Left lobe of liver (tissue), 2 donors: Measurements from ENCODE around the gene ERI3. TPM values are rescaled to one million over a fixed set of nuclear protein-coding genes. Genes with fewer than 3 reads are reported as not detected.
A peak's percentile ranks its signal among the peaks of the same experiment; 100 is the strongest.

Experiments
- ATAC-seq: fragments of 200-7000 bp; cut with Tn5 transposase; one replicate; pipeline ENCODE4 v1.9.1; 2020; ENCODE audit warnings: mild to moderate bottlenecking, moderate library complexity
- DNase-seq: peaks from one replicate; pipeline ENCODE4 v3.0.0-alpha.2; 2020; ENCODE audit warnings: low spot score
- total RNA-seq: library from RNA; stranded (reverse); gene quantifications from one replicate; pipeline ENCODE4 v1.2.1, GENCODE V29; 2021
- donor health status: DM: no; HTN: no; CAD: no; lungs with moderate emphysema.
- donor health status: DM: no; HTN: yes; CAD: no.

ERI3 gene
- total RNA-seq, 1 donor from 2014 or later = 22.4 TPM

GRCh38 chr1:44239961-44240371 is 115.1 kb downstream of the ERI3 start:
- DNase-seq = no peak
- ATAC-seq = peak; percentile 51

- no peak for DNase-seq
- peak; percentile 19 for ATAC-seq
Measured at GRCh38 chr1:44239331-44239960, 115.6 kb downstream of the ERI3 start.

GRCh38 chr1:44238660-44239059 is 116.4 kb downstream of the ERI3 start:
- ATAC-seq (no peak), DNase-seq (no peak)

DNA sequence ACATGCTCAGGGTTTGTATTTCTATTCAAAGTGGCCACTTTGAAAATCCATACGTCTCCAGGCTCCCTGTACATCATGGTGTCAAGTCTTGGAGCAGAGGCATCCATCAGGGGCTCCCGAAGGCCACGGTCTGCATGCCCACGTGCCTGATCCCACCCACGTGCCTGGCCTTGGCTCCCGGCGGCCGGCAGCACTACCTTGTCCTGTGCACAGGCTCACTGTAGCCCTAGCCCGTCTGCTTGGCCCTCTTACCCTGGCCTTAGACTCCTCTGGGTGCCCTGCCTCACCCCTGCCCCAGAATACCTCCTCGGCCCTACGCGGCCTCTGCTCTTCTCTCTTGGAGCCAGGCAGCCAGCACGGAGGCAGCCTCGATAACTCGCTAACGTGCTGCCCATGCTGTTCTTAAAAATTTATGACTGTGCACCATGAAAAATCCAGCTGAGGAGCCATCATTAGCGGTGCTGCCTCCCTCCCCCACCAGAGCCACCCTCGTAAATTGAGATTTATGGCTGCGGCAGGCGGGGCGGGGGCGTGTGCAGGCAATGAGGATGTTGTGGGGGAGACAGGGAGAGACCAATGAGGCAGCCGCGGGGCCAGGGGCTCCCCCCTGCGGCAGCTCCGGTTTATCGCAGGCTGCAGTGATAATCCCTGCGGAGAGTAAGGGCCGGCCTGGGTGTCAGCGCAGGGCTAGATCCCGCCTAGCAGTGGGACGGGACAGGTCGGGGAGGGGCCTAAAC is 117.2 kb downstream of the ERI3 start:
- ATAC-seq (peak; percentile 57), DNase-seq (no peak)

DNA sequence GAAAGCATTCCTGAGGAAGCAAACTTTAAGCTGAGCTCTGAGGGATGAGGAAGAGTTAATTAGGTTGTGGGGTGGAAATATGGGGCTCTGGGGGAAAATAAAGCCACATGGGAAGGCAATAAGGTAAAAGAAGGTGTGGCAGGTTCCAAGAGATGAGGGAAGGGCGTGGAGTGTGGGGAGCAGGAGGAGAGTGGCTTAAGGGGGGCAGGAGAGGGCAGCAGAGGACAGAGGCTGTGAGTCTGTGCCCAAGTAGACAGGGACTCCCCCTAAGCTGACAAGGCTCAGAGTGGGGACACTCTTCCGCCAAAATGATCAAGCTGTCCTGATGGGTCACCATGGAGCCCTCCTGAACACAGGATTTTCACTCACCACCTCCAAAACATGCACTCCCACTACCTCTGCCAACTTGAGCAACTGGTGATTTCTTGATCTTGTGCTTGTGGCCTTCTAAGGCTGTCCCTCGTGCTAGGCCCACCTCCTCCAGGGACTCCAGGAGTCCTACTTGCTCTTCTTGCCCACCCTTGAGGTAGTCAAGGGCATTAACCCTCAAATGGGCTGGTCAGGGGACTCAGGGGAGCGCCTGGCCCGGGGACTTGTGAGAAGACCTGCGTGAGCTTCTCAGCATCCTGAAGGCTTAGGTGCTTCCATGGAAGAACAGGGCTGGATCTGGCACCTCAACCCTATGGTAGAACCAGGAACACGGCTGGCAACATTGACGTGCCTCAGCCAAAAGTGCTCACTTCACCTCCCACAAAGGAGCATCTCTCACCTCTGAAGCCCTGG is 118.4 kb downstream of the ERI3 start:
- peak; percentile 32 for ATAC-seq
- no peak for DNase-seq

DNA sequence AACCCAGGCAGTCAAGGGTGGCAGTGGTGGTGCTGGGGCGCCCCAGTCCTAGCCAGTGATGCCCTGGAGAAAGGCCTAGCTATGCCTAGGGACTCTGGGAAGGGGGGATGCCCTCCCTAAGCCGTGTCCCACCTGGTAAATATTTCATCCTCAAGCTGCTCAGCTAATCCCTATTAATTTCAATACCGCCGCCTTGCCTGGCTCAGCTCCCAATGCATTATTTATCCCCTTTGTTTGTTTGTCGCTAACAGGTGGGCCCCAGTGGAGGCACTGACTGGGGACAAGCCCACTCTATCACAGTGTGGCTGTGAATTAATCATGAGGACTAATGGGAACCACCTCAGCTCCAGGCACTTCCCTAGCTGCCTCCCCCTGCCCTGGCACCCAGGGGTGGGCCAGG is 119.2 kb downstream of the ERI3 start:
- ATAC-seq (no peak), DNase-seq (no peak)

- DNase-seq (no peak), ATAC-seq (no peak)
Measured at GRCh38 chr1:44233593-44233992, 121.5 kb downstream of the ERI3 start.

GRCh38 chr1:44230796-44231195 is 124.3 kb downstream of the ERI3 start:
- no peak for ATAC-seq
- DNase-seq = no peak

DNA sequence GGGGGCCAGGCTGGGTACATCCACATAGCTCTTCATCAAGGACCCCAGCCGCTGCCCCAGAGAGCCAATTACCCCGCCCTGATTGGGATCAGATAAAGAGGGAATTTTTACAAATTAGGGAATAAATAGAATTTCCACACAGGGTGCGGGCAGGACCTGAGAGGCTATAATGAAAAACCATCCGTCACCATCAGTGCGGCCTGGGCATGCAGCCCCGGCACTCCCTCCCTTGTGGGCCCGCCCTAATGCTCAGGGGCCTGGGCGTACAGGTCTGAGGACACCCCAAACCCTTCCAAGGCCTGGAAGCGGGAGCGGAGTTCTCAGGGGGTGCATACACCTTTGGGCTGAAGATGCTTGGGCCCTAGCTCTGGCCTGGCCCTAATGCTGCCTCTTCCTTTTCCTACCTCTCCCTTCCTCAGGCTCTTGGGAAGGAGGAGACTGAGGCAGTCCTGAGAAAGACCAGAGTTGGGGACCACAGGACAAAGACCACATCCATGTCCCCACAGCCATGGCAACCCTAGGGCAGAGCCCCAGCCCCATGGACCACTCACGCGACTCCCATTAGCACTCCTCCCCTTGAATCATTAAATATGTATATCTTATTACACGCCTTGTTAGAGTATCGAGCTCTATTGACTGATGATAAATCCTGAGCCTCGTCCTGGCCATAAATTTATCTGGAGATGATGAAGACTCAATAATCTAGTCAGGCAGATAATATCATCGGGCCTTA is 125.5 kb downstream of the ERI3 start:
- no peak for DNase-seq
- no peak for ATAC-seq

- ATAC-seq = no peak
- DNase-seq = no peak
Measured at GRCh38 chr1:44228218-44228617, 126.8 kb downstream of the ERI3 start.

- no peak for DNase-seq
Measured at GRCh38 chr1:44227211-44227610, 127.8 kb downstream of the ERI3 start.

DNA sequence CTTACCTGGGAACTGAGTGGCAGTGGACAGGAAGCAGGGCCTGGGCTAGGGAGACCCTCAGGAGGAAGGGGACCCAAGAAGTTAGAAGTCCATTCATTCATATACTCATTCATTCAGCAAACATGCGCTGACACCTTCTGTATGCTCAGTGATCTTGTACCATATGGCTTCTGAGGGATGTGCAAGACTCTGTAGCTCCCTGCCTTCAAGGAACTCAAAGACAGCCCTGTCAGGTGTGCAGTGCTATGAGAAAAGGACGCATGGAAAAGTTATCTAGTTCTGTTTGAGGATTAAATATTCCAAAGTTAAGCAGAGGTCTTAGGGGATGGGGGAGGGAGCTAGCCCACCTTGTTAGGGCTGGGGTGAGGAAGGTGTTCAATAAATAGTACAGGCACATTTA is 129.3 kb downstream of the ERI3 start:
- no peak for DNase-seq

More at GRCh38 chr1:44227211-44227610, 127.8 kb downstream of the ERI3 start:
- peak; percentile 43 for ATAC-seq

GRCh38 chr1:44223187-44223610 is 131.9 kb downstream of the ERI3 start:
- ATAC-seq = no peak

More for the DNA sequence above, 129.3 kb downstream of the ERI3 start:
- ATAC-seq = no peak

GRCh38 chr1:44222397-44223186 is 132.5 kb downstream of the ERI3 start:
- DNase-seq (no peak), ATAC-seq (no peak)

More at GRCh38 chr1:44223187-44223610, 131.9 kb downstream of the ERI3 start:
- no peak for DNase-seq

DNA sequence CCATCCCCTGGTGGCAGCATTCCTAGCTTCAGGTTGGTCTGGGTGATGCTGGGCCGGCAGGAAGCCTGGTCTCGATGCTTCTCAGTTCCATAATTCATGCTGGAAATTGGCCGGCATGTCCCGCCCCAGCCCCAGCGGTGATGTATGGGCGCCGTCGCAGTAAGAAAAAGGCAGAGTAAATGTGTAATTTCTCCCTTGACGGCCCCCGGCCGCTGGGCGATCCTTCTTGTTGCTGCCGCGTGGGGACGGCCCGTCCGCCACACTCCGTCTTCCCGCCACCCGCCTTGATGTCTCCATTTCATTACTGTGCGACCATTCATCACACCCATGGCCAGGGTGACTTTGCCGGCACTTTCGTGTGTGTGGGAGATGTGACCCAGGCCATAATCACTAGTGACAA is 133.3 kb downstream of the ERI3 start:
- no peak for ATAC-seq
- peak; percentile 35 for DNase-seq

DNA sequence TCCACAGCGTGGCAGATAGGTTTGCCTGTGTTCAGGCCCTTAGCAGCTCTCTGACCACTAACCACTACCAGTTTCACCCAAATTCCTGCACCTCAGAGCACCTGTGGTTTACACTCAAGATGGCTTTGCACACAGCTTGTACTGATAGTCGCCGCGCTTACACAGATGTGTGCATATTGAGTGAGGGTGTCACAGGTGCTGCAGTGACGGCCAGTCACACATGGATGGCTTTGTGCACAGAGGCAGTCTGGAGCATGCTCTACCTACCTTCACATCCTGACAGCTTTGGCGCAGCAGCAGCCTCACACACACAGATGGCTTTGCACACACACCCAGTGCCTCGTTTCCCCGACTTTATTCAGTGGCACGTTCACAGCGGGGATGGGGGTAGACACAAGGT is 134.3 kb downstream of the ERI3 start:
- DNase-seq (no peak), ATAC-seq (no peak)

GRCh38 chr1:44220001-44220751 is 134.9 kb downstream of the ERI3 start:
- no peak for DNase-seq
- ATAC-seq = no peak

GRCh38 chr1:44219301-44219626 is 135.8 kb downstream of the ERI3 start:
- no peak for DNase-seq
- ATAC-seq = no peak

DNA sequence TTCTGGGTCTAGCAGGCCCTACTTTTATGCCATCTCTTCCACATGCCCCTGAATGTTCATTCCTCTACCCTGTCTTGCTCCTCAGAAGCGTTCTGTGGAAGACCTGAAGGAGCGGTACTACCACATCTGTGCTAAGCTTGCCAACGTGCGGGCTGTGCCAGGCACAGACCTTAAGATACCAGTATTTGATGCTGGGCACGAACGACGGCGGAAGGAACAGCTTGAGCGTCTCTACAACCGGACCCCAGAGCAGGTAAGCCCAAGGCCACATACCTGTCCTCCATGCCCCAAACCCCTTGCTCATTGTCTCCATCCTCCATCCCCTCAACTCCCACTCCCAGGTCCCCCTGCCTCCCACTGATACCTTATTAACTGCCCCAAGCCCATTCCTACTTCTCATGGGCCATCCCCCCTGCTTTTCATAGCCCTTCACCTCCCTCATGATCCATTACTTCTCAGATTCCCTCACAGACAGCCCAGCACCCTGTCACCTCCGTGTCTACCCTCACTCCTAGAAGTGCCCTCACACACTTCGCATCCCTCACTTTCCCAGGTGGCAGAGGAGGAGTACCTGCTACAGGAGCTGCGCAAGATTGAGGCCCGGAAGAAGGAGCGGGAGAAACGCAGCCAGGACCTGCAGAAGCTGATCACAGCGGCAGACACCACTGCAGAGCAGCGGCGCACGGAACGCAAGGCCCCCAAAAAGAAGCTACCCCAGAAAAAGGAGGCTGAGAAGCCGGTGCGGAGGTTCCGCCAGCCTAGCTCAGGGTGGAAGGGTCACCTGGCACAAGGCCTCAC is 136.4 kb downstream of the ERI3 start:
- ATAC-seq (no peak), DNase-seq (no peak)
